22Rv1 (cell line): ENCODE data around the gene EFEMP1.

Source experiments
- CTCF ChIP-seq: fragments of 450-650 bp; IDR thresholded peaks from 2 replicates; pipeline ENCODE4 v1.5.1; 2017; ENCODE audit warnings: mild to moderate bottlenecking
- ZFX ChIP-seq: fragments of 450-650 bp; IDR thresholded peaks from 2 replicates; pipeline ENCODE4 v1.6.1; 2017; ENCODE audit warnings: antibody characterized with exemption, borderline replicate concordance

GRCh38 chr2:55931281-55931680 lies 7.7 kb upstream of the EFEMP1 start:
- TF ChIP-seq CTCF: no peak
- no peak for TF ChIP-seq ZFX
